ENCODE results near the gene IGFBP5. TPM values are rescaled to one million over a fixed set of nuclear protein-coding genes. Genes with fewer than 3 reads are reported as not detected.

The IGFBP5 gene
- polyA plus RNA-seq, 1 of the 3 experiments (the other 2 are of a cell fraction) = 323 TPM

- 0 out of 2 replicates have a peak, but pooled peaks have one; percentile 9 for TF ChIP-seq RFX5 (IDR thresholded peaks at IDR 0.05; ENCODE audit: low read length)
These were observed 4.8 kb upstream of the IGFBP5 start (continued) for GRCh38 chr2:216700088-216700567.

DNA sequence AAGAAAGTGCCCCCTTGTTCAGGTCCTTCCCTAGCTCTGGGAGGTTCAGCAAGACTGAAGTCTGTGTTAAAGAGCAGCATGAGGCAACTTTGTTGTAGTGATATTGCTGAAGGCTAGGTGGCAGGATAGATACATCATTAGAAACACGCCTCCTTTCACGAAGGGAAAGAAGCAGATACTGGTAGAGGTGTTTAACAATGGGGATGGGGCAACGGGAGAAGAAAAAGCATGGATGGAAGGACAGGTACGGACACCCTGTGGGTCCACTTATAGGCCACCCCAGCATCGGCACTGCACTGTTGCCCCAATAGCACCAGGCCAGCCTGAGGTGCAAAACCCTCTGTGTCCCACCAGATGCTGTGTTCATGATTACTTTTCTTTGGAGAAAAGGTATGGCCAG, 3.5 kb upstream of the IGFBP5 start:
- no peaks in the 10 kb centered on the region for H4K20me1 ChIP-seq (ENCODE audit: insufficient read depth)
- ChIA-PET POLR2A (interaction anchor here (0.8 kb wide), 1 partner anchor 468 kb away, joined by 3 read pairs; no protein-coding TSS in a partner anchor), CTCF (interaction anchor here (0.6 to 7.5 kb wide), 36 partner anchors 11 to 1057 kb away, joined by 3 to 74 read pairs (median 4); no protein-coding TSS in a partner anchor)
- peak overlapping the region in 1 of 2 experiments; percentile 98; a peak in 2 of 4 replicates for H3K27ac ChIP-seq (ENCODE audit: low read depth in 2 of 2, low read length in 1 of 2)
- peaks cover 44 to 55% of the 10 kb centered on the region in 2 experiments for H3K4me1 ChIP-seq (ENCODE audit: control insufficient read depth in 1 of 2, insufficient read depth in 2 of 2, low read depth in 1 of 2, low read length in 1 of 2)
- H3K9ac ChIP-seq = no peak overlapping the region
- H3K27me3 ChIP-seq (ENCODE audit: insufficient read depth) = no peaks in the 10 kb centered on the region
- H3K4me3 ChIP-seq (ENCODE audit: low read depth in 2 of 2, low read length in 1 of 2) = no peak overlapping the region
- H2AFZ ChIP-seq (ENCODE audit: low read depth) = no peak overlapping the region
- no peaks in the 10 kb centered on the region for H3K9me3 ChIP-seq
- no peaks in the 10 kb centered on the region for H3K36me3 ChIP-seq (replicated peaks in 1 of 2; ENCODE audit: control insufficient read depth in 1 of 2, insufficient read depth in 2 of 2, low read length in 1 of 2)
- H3K79me2 ChIP-seq (ENCODE audit: insufficient read depth) = no peaks in the 10 kb centered on the region
- 9% methylated on average over 5 of the region's 5 CpGs for WGBS (ENCODE audit: low lambda C conversion rate)
- H3K4me2 ChIP-seq = no peak overlapping the region
- TF ChIP-seq, protein P1, sequence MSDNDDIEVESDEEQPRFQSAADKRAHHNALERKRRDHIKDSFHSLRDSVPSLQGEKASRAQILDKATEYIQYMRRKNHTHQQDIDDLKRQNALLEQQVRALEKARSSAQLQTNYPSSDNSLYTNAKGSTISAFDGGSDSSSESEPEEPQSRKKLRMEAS (IDR thresholded peaks at IDR 0.05; ENCODE audit: low read depth) = no peak
- TF ChIP-seq, protein P2, sequence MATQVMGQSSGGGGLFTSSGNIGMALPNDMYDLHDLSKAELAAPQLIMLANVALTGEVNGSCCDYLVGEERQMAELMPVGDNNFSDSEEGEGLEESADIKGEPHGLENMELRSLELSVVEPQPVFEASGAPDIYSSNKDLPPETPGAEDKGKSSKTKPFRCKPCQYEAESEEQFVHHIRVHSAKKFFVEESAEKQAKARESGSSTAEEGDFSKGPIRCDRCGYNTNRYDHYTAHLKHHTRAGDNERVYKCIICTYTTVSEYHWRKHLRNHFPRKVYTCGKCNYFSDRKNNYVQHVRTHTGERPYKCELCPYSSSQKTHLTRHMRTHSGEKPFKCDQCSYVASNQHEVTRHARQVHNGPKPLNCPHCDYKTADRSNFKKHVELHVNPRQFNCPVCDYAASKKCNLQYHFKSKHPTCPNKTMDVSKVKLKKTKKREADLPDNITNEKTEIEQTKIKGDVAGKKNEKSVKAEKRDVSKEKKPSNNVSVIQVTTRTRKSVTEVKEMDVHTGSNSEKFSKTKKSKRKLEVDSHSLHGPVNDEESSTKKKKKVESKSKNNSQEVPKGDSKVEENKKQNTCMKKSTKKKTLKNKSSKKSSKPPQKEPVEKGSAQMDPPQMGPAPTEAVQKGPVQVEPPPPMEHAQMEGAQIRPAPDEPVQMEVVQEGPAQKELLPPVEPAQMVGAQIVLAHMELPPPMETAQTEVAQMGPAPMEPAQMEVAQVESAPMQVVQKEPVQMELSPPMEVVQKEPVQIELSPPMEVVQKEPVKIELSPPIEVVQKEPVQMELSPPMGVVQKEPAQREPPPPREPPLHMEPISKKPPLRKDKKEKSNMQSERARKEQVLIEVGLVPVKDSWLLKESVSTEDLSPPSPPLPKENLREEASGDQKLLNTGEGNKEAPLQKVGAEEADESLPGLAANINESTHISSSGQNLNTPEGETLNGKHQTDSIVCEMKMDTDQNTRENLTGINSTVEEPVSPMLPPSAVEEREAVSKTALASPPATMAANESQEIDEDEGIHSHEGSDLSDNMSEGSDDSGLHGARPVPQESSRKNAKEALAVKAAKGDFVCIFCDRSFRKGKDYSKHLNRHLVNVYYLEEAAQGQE (IDR thresholded peaks at IDR 0.05; ENCODE audit: low read depth, low read length) = no peak
- no peak for TF ChIP-seq PBX3 (IDR thresholded peaks at IDR 0.05)
- TF ChIP-seq POLR2AphosphoS5 (IDR thresholded peaks at IDR 0.05; ENCODE audit: low read depth, low read length) = no peak
- no peak for TF ChIP-seq FOXJ3 (CRISPR knock-in tag; IDR thresholded peaks at IDR 0.05)
- TF ChIP-seq GATA2 (CRISPR knock-in tag; IDR thresholded peaks at IDR 0.05) = no peak
- 0 out of 2 replicates have a peak, but pooled peaks have one; percentile 33 for TF ChIP-seq RCOR1 (IDR thresholded peaks at IDR 0.05; ENCODE audit: low read length)
- no peak for TF ChIP-seq RFX5 (IDR thresholded peaks at IDR 0.05; ENCODE audit: low read length)
- TF ChIP-seq NFIC (IDR thresholded peaks at IDR 0.05; ENCODE audit: borderline replicate concordance) = no peak
- TF ChIP-seq YY1 (IDR thresholded peaks at IDR 0.05; ENCODE audit: low read depth) = no peak
- peak; percentile 99 for TF ChIP-seq RAD21 (IDR thresholded peaks at IDR 0.05; ENCODE audit: low read length)
- TF ChIP-seq GABPA (IDR thresholded peaks at IDR 0.05; ENCODE audit: low read depth) = no peak
- no peak for TF ChIP-seq TAF1 (IDR thresholded peaks at IDR 0.05; ENCODE audit: borderline replicate concordance, low read depth, low read length)
- no peak; the same call in 1 of the 2 replicates for TF ChIP-seq NRF1 (IDR thresholded peaks at IDR 0.05; ENCODE audit: low read depth, low read length)
- TF ChIP-seq ELF1 (IDR thresholded peaks at IDR 0.05) = no peak
- TF ChIP-seq EP300 (IDR thresholded peaks at IDR 0.05; ENCODE audit: borderline replicate concordance in 1 of 2, low read depth in 1 of 2, low read length in 1 of 2) = peak in 1 of 2 experiments; percentile 34; a peak in 1 of 4 replicates
- TF ChIP-seq, protein P3, sequence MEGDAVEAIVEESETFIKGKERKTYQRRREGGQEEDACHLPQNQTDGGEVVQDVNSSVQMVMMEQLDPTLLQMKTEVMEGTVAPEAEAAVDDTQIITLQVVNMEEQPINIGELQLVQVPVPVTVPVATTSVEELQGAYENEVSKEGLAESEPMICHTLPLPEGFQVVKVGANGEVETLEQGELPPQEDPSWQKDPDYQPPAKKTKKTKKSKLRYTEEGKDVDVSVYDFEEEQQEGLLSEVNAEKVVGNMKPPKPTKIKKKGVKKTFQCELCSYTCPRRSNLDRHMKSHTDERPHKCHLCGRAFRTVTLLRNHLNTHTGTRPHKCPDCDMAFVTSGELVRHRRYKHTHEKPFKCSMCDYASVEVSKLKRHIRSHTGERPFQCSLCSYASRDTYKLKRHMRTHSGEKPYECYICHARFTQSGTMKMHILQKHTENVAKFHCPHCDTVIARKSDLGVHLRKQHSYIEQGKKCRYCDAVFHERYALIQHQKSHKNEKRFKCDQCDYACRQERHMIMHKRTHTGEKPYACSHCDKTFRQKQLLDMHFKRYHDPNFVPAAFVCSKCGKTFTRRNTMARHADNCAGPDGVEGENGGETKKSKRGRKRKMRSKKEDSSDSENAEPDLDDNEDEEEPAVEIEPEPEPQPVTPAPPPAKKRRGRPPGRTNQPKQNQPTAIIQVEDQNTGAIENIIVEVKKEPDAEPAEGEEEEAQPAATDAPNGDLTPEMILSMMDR (IDR thresholded peaks at IDR 0.05) = peak; percentile 77
- peak; percentile 51 for TF ChIP-seq CHD2 (IDR thresholded peaks at IDR 0.05; ENCODE audit: low read length, partially characterized antibody)
- TF ChIP-seq MEF2A (IDR thresholded peaks at IDR 0.05; ENCODE audit: borderline replicate concordance, low read depth) = no peak
- peak; percentile 91 for TF ChIP-seq SMC3 (IDR thresholded peaks at IDR 0.05; ENCODE audit: low read depth, low read length)
- TF ChIP-seq FOSL2 (IDR thresholded peaks at IDR 0.05; ENCODE audit: borderline replicate concordance, low read depth) = no peak
- 0 out of 2 replicates have a peak, but pooled peaks have one; percentile 31 for TF ChIP-seq MXI1 (IDR thresholded peaks at IDR 0.05; ENCODE audit: low read depth, low read length)
- TF ChIP-seq, protein P4, sequence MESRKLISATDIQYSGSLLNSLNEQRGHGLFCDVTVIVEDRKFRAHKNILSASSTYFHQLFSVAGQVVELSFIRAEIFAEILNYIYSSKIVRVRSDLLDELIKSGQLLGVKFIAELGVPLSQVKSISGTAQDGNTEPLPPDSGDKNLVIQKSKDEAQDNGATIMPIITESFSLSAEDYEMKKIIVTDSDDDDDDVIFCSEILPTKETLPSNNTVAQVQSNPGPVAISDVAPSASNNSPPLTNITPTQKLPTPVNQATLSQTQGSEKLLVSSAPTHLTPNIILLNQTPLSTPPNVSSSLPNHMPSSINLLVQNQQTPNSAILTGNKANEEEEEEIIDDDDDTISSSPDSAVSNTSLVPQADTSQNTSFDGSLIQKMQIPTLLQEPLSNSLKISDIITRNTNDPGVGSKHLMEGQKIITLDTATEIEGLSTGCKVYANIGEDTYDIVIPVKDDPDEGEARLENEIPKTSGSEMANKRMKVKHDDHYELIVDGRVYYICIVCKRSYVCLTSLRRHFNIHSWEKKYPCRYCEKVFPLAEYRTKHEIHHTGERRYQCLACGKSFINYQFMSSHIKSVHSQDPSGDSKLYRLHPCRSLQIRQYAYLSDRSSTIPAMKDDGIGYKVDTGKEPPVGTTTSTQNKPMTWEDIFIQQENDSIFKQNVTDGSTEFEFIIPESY (IDR thresholded peaks at IDR 0.05; ENCODE audit: borderline replicate concordance, low read depth) = no peak
- peak; percentile 55 for DNase-seq
- H3K9me2 ChIP-seq = no peaks in the 10 kb centered on the region
- H3F3A ChIP-seq (replicated peaks; ENCODE audit: insufficient read depth) = peaks cover 15% of the 10 kb centered on the region
